ENCODE measurements around the gene IMPDH2.

Gene IMPDH2

GRCh38 chr3:49028673-49029562 lies at the start of gene IMPDH2:
Gene IMPDH2 (minus strand): TSS chr3:49029398. CDS start chr3:49029350, 48 bp downstream.
- DNase-seq = peak; percentile 86 to 93

GRCh38 chr3:49076646-49077045 lies 47.4 kb upstream of the IMPDH2 start:
- DNase-seq = no peak

- DNase-seq = no peak
Measured at GRCh38 chr3:49076116-49076515, 46.9 kb upstream of the IMPDH2 start.

GRCh38 chr3:49058011-49058410 lies 28.8 kb upstream of the IMPDH2 start:
- DNase-seq = no peak

- DNase-seq = no peak
Measured at GRCh38 chr3:49057268-49057667, 28.1 kb upstream of the IMPDH2 start.

- no peak for DNase-seq
Measured at GRCh38 chr3:49054344-49054862, 25.2 kb upstream of the IMPDH2 start.

- no peak for DNase-seq
Measured at GRCh38 chr3:49053543-49053942, 24.3 kb upstream of the IMPDH2 start.

- no peak for DNase-seq
Measured at GRCh38 chr3:49035281-49035680, 6.1 kb upstream of the IMPDH2 start.

GRCh38 chr3:49034650-49035049 lies 5.5 kb upstream of the IMPDH2 start:
- DNase-seq = no peak

GRCh38 chr3:49032646-49033304 lies 3.6 kb upstream of the IMPDH2 start:
- DNase-seq = no peak

- no peak for DNase-seq
Measured at GRCh38 chr3:49030321-49030720, 1.1 kb upstream of the IMPDH2 start.

- DNase-seq = no peak
Measured at GRCh38 chr3:49029563-49029884, 326 bp upstream of the IMPDH2 start.

- no peak for DNase-seq
Measured at GRCh38 chr3:49028298-49028672, 913 bp downstream of the IMPDH2 start.

- DNase-seq = no peak
Measured at GRCh38 chr3:49027634-49028033, 1.6 kb downstream of the IMPDH2 start.

GRCh38 chr3:49026536-49026935 lies 2.7 kb downstream of the IMPDH2 start:
- no peak for DNase-seq

GRCh38 chr3:49025793-49026520 lies 3.2 kb downstream of the IMPDH2 start:
- DNase-seq = no peak

GRCh38 chr3:49025005-49025792 lies 4.0 kb downstream of the IMPDH2 start:
- no peak for DNase-seq

GRCh38 chr3:49024449-49024848 lies 4.7 kb downstream of the IMPDH2 start:
- no peak for DNase-seq

GRCh38 chr3:49023775-49024174 lies 5.4 kb downstream of the IMPDH2 start:
- DNase-seq = no peak

GRCh38 chr3:49022688-49023171 lies 6.5 kb downstream of the IMPDH2 start:
- DNase-seq = no peak

- peak; percentile 76 to 80 for DNase-seq
Measured at GRCh38 chr3:49021813-49022687, 7.1 kb downstream of the IMPDH2 start, which contains the start of gene NDUFAF3. Gene NDUFAF3 (plus strand): TSS chr3:49022121. CDS start chr3:49022145, 24 bp downstream.
